ENCODE results near the gene TSSK1B.

DNA sequence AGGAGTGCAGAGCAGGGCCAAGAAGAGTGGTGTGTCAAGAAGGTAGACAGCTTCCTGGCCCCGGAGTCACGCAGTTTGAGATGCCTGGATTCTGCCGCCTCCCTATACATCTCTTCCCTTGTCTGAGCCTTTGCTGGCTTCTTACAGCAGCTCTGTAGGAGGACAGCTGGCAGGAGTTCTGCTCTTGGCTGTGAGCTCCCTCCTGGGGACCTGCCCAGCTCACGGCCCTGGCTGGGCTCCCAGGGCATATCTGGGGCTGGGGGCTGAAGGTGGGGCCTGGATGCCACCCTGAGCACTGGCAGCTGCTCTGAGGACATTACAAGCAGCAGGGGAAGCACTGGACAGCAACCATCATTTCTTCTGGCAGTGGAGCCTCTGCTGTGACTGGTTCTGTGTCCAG, 786 bp upstream of the TSSK1B start:
- TF ChIP-seq GATA2 (IDR thresholded peaks at IDR 0.05; ENCODE audit: low read depth, low read length) = no peak
- no peak for TF ChIP-seq GATA3 (IDR thresholded peaks at IDR 0.05; ENCODE audit: low read depth, low read length)

Data from SH-SY5Y (cell line).